Raji (cell line): ENCODE data around the gene EIF1.

Experiments
- POLR2A ChIP-seq: IDR thresholded peaks from 2 replicates; pipeline ENCODE4 v1.6.1; 2011; ENCODE audit warnings: low read depth, low read length, control low read depth; ENCODE audit not compliant: insufficient read depth

The EIF1 gene

GRCh38 chr17:41733348-41734138, 44.9 kb downstream of the EIF1 start:
- no peak for TF ChIP-seq POLR2A

- TF ChIP-seq POLR2A = no peak
These were observed 45.7 kb downstream of the EIF1 start, which contains the start of gene HAP1 for GRCh38 chr17:41734139-41734948. Gene HAP1 (minus strand): TSS chr17:41734643. CDS start chr17:41734634, 9 bp downstream.

- TF ChIP-seq POLR2A = no peak
These were observed 46.2 kb downstream of the EIF1 start for GRCh38 chr17:41734949-41735313.

- no peak for TF ChIP-seq POLR2A
These were observed 47.1 kb downstream of the EIF1 start for GRCh38 chr17:41735744-41736143.

GRCh38 chr17:41736983-41737679, 48.4 kb downstream of the EIF1 start:
- TF ChIP-seq POLR2A = no peak

- TF ChIP-seq POLR2A = no peak
These were observed 49.0 kb downstream of the EIF1 start for GRCh38 chr17:41737680-41738023.

- TF ChIP-seq POLR2A = no peak
These were observed 49.6 kb downstream of the EIF1 start for GRCh38 chr17:41738077-41738800.

- TF ChIP-seq POLR2A = no peak
These were observed 50.1 kb downstream of the EIF1 start for GRCh38 chr17:41738801-41739112.

GRCh38 chr17:41739661-41740352, 51.1 kb downstream of the EIF1 start:
- no peak for TF ChIP-seq POLR2A

- no peak for TF ChIP-seq POLR2A
These were observed 51.8 kb downstream of the EIF1 start for GRCh38 chr17:41740506-41740905.

GRCh38 chr17:41741709-41742108, 53.0 kb downstream of the EIF1 start:
- TF ChIP-seq POLR2A = no peak
